Subcutaneous preadipocyte (primary cell): ENCODE results near the gene SMAP1. TPM values are rescaled to one million over a fixed set of nuclear protein-coding genes. Genes with fewer than 3 reads are reported as not detected.

Source experiments
- total RNA-seq: library from RNA; depleted of rRNA; stranded (reverse); fragments of >200 nt; gene quantifications from 2 replicates; pipeline ENCODE4 v1.2.3, GENCODE V29; 2012

Gene SMAP1
- 15.1 and 18.4 TPM in 2 replicates for total RNA-seq

GRCh38 chr6:70667711-70668498, at the start of gene SMAP1:
Gene SMAP1, plus strand, starts transcription at chr6:70667883. Its CDS starts 141 bp downstream, at chr6:70668024.

Other genes starting within 250 kb of the SMAP1 start
- 12.3 and 16.5 TPM in 2 replicates for gene SDHAF4, start 101.0 kb upstream of the SMAP1 start, total RNA-seq